ENCODE measurements around the gene ASIC4. TPM values are rescaled to one million over a fixed set of nuclear protein-coding genes. Genes with fewer than 3 reads are reported as not detected.

ASIC4 gene
- total and polyA plus RNA-seq, 2 of the 13 experiments (the other 11 are each of a cell fraction or from before 2014, with no cell fraction given) = 0.03 TPM; not detected in 1

DNA sequence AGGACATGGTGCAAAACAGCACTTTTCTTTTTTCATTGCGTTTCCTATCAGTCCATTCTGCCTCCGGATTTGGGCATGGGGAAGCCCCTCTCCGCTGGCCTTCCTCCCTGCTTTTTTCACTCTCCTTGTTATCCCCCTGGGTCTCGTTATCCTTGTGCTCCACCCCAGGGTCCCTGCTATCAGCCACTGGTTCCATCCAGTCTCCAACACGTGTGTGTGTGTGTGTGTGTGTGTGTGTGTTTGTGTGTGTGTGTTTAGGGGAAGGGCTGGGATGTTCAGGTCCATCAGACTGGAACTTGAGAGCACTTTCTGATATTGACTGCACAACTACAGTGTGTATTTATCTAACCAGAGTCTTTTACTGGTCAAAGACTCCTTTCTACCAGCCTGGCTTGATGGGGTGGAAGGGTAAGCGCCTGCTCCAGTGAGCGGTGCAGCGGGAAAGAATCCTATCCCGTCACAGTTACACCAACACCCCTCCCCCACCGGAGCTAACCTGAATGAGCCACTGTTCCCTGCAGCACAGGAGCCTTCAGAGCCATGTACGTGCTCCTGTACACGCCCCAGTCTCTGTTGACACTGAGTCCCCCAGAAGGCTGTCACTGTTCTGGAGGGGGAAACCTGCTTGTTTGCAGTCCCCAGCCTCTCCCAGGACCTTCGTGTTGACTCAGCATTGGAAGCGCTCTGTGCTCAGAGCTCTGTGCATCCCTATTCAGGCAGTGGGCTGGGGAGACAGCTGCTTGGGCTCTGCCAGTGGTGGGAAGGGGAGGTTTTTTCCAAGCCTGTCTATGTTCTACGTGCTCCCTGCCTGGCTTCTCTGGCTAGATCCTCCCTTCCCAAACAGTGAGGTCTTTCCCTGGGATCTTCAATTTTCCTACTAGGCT, 62.5 kb downstream of the ASIC4 start (continued):
- no peak for TF ChIP-seq SALL2 (CRISPR knock-in tag; IDR thresholded peaks at IDR 0.05)
- TF ChIP-seq, protein P1, sequence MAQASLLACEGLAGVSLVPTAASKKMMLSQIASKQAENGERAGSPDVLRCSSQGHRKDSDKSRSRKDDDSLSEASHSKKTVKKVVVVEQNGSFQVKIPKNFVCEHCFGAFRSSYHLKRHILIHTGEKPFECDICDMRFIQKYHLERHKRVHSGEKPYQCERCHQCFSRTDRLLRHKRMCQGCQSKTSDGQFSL (CRISPR knock-in tag; IDR thresholded peaks at IDR 0.05) = 0 out of 2 replicates have a peak, but pooled peaks have one; percentile 66
- TF ChIP-seq, protein P2, sequence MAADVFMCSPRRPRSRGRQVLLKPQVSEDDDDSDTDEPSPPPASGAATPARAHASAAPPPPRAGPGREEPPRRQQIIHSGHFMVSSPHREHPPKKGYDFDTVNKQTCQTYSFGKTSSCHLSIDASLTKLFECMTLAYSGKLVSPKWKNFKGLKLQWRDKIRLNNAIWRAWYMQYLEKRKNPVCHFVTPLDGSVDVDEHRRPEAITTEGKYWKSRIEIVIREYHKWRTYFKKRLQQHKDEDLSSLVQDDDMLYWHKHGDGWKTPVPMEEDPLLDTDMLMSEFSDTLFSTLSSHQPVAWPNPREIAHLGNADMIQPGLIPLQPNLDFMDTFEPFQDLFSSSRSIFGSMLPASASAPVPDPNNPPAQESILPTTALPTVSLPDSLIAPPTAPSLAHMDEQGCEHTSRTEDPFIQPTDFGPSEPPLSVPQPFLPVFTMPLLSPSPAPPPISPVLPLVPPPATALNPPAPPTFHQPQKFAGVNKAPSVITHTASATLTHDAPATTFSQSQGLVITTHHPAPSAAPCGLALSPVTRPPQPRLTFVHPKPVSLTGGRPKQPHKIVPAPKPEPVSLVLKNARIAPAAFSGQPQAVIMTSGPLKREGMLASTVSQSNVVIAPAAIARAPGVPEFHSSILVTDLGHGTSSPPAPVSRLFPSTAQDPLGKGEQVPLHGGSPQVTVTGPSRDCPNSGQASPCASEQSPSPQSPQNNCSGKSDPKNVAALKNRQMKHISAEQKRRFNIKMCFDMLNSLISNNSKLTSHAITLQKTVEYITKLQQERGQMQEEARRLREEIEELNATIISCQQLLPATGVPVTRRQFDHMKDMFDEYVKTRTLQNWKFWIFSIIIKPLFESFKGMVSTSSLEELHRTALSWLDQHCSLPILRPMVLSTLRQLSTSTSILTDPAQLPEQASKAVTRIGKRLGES (CRISPR knock-in tag; IDR thresholded peaks at IDR 0.05; ENCODE audit: borderline replicate concordance) = no peak
- TF ChIP-seq ZMYM2 (CRISPR knock-in tag; IDR thresholded peaks at IDR 0.05) = peak; percentile 67
- peak; percentile 83; the same call in 1 of the 2 replicates for TF ChIP-seq ZNF572 (CRISPR knock-in tag; IDR thresholded peaks at IDR 0.05)
- TF ChIP-seq, protein P3, sequence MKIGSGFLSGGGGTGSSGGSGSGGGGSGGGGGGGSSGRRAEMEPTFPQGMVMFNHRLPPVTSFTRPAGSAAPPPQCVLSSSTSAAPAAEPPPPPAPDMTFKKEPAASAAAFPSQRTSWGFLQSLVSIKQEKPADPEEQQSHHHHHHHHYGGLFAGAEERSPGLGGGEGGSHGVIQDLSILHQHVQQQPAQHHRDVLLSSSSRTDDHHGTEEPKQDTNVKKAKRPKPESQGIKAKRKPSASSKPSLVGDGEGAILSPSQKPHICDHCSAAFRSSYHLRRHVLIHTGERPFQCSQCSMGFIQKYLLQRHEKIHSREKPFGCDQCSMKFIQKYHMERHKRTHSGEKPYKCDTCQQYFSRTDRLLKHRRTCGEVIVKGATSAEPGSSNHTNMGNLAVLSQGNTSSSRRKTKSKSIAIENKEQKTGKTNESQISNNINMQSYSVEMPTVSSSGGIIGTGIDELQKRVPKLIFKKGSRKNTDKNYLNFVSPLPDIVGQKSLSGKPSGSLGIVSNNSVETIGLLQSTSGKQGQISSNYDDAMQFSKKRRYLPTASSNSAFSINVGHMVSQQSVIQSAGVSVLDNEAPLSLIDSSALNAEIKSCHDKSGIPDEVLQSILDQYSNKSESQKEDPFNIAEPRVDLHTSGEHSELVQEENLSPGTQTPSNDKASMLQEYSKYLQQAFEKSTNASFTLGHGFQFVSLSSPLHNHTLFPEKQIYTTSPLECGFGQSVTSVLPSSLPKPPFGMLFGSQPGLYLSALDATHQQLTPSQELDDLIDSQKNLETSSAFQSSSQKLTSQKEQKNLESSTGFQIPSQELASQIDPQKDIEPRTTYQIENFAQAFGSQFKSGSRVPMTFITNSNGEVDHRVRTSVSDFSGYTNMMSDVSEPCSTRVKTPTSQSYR (CRISPR knock-in tag; IDR thresholded peaks at IDR 0.05; ENCODE audit: borderline replicate concordance) = peak; percentile 100
- TF ChIP-seq SMAD9 (CRISPR knock-in tag; IDR thresholded peaks at IDR 0.05) = 0 out of 2 replicates have a peak, but pooled peaks have one; percentile 60
- peak; percentile 51 for TF ChIP-seq SRSF1 (optimal IDR thresholded peaks at IDR 0.05; ENCODE audit: low read depth, low read length)
- TF ChIP-seq CENPX (CRISPR knock-in tag; IDR thresholded peaks at IDR 0.05) = no peak
- peak; percentile 61; the same call in 1 of the 2 replicates for TF ChIP-seq ZNF441 (CRISPR knock-in tag; IDR thresholded peaks at IDR 0.05; ENCODE audit: borderline replicate concordance)
- TF ChIP-seq ZNF777 (CRISPR knock-in tag; IDR thresholded peaks at IDR 0.05) = no peak
- TF ChIP-seq NR2C2 (CRISPR knock-in tag; IDR thresholded peaks at IDR 0.05; ENCODE audit: borderline replicate concordance) = peak; percentile 58; the same call in 1 of the 2 replicates
- peak; percentile 89 for TF ChIP-seq FOXA1 (IDR thresholded peaks at IDR 0.05)
- peak; percentile 99 for TF ChIP-seq FOXA1 (CRISPR knock-in tag; IDR thresholded peaks at IDR 0.05)
- no peak for TF ChIP-seq SRSF4 (IDR thresholded peaks at IDR 0.05; ENCODE audit: low read depth, low read length, poor library complexity, severe bottlenecking)
- TF ChIP-seq, protein P4, sequence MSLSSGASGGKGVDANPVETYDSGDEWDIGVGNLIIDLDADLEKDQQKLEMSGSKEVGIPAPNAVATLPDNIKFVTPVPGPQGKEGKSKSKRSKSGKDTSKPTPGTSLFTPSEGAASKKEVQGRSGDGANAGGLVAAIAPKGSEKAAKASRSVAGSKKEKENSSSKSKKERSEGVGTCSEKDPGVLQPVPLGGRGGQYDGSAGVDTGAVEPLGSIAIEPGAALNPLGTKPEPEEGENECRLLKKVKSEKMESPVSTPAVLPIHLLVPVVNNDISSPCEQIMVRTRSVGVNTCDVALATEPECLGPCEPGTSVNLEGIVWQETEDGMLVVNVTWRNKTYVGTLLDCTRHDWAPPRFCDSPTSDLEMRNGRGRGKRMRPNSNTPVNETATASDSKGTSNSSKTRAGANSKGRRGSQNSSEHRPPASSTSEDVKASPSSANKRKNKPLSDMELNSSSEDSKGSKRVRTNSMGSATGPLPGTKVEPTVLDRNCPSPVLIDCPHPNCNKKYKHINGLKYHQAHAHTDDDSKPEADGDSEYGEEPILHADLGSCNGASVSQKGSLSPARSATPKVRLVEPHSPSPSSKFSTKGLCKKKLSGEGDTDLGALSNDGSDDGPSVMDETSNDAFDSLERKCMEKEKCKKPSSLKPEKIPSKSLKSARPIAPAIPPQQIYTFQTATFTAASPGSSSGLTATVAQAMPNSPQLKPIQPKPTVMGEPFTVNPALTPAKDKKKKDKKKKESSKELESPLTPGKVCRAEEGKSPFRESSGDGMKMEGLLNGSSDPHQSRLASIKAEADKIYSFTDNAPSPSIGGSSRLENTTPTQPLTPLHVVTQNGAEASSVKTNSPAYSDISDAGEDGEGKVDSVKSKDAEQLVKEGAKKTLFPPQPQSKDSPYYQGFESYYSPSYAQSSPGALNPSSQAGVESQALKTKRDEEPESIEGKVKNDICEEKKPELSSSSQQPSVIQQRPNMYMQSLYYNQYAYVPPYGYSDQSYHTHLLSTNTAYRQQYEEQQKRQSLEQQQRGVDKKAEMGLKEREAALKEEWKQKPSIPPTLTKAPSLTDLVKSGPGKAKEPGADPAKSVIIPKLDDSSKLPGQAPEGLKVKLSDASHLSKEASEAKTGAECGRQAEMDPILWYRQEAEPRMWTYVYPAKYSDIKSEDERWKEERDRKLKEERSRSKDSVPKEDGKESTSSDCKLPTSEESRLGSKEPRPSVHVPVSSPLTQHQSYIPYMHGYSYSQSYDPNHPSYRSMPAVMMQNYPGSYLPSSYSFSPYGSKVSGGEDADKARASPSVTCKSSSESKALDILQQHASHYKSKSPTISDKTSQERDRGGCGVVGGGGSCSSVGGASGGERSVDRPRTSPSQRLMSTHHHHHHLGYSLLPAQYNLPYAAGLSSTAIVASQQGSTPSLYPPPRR (CRISPR knock-in tag; IDR thresholded peaks at IDR 0.05; ENCODE audit: borderline replicate concordance) = peak; percentile 92
- peak; percentile 87; the same call in 1 of the 2 replicates for TF ChIP-seq ESRRA (CRISPR knock-in tag; IDR thresholded peaks at IDR 0.05; ENCODE audit: low read depth)

Data from HepG2 (cell line).